ENCODE data around the gene GALNT9. TPM values are rescaled to one million over a fixed set of nuclear protein-coding genes. Genes with fewer than 3 reads are reported as not detected.

GALNT9 gene
- total RNA-seq, 4 donors from 2014 or later, result 10.9 to 52.7 (median 36.7) TPM; not detected in 1

- no peak for TF ChIP-seq CTCF (IDR thresholded peaks at IDR 0.05)
- DNase-seq (ENCODE audit: low spot score) (no peak), ATAC-seq (ENCODE audit: low FRiP score) (no peak)
Measured at GRCh38 chr12:132167611-132168310, 161.6 kb downstream of the GALNT9 start.

- TF ChIP-seq CTCF (IDR thresholded peaks at IDR 0.05), result no peak
- DNase-seq (ENCODE audit: low spot score), result no peak
- ATAC-seq (ENCODE audit: low FRiP score), result no peak
Measured at GRCh38 chr12:132166801-132167591, 162.4 kb downstream of the GALNT9 start.

- no peak for TF ChIP-seq CTCF (IDR thresholded peaks at IDR 0.05)
- ATAC-seq (ENCODE audit: low FRiP score) (no peak), DNase-seq (ENCODE audit: low spot score) (no peak)
Measured at GRCh38 chr12:132166093-132166492, 163.3 kb downstream of the GALNT9 start.

- TF ChIP-seq CTCF (IDR thresholded peaks at IDR 0.05), result no peak
- ATAC-seq (ENCODE audit: low FRiP score), result no peak
- DNase-seq (ENCODE audit: low spot score), result no peak
Measured at GRCh38 chr12:132165584-132165983, 163.8 kb downstream of the GALNT9 start.

- no peak for ATAC-seq (ENCODE audit: low FRiP score)
- no peak for TF ChIP-seq CTCF (IDR thresholded peaks at IDR 0.05)
- no peak for DNase-seq (ENCODE audit: low spot score)
Measured at GRCh38 chr12:132164426-132164825, 165.0 kb downstream of the GALNT9 start.

- ATAC-seq (ENCODE audit: low FRiP score) (no peak), DNase-seq (ENCODE audit: low spot score) (no peak)
- TF ChIP-seq CTCF (IDR thresholded peaks at IDR 0.05), result no peak
Measured at GRCh38 chr12:132163911-132164288, 165.5 kb downstream of the GALNT9 start.

All from omental fat pad (tissue), 4 donors.